Right forelimb (tissue), 1 donor: ENCODE data around the gene ASF1B.
"Not testable (repeated sequence)": the region's sequence is repeated elsewhere in the genome, so short reads cannot be mapped to it uniquely, and the experiment has no call there.

ENCODE experiments used
- DNase-seq: peaks from one replicate; pipeline ENCODE4 v3.0.0-alpha.2; 2018

Gene ASF1B

DNA sequence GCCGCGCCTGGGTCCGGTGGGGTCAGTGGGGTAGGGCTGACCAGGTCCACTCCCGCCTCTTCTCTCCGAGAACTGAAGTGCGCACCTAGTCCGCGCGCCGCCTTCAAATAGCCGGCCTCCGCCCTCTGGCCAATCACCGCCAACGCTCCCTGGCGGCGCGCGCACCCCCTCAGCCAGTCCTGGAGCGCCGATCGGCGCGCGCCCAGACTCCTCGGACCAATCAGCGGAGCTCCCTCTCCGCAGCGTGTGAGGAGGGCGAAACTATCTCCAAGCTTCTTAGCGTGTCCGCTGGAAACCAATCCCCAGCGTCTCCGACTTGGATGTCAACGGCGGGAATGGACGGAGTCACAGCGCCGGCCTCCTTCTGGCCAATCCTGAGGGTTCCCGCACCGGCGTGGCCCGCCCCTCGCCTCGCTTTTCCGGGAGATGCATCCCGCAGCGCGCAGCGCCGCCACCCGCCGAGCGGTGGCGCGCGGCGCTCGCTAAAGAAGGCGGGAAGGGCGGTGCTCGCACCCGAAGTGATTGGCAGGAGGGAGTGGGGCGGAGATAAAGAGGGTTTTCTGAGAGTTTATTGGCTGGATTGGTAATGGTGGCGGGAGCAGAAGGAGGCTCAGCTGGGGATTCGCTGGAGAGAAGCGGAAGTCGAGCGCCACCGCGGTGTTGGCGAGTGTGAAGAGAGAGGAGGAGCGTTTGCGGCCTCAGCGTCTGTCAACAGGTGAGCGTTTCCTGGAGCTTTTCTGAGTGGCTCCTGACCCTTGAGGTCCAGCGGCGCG lies at the start of gene ASF1B:
Gene ASF1B, minus strand, starts transcription at position 81 of the 773 bp plus-strand sequence. CDS start 133 bp downstream, outside the sequence.
- peak; percentile 99 for DNase-seq

DNA sequence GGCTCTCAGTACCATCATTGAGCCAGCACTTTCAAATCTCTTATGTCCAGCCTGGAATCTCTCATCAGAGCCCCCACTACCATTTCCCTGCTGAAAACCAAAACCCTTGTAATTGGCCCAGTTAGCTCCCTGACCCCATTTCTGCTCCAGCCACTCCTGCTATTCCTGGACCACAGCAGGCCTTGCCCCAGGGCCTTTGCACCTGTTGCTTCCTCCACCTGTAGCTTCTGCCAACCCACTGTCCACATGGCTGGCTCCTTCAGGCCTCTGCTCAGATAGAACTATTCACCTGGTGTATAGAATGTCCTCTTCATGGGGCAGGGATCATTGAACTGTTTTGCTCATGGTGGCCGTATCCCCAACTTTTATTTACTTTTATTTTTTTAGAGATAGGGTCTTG lies 49.3 kb upstream of the ASF1B start:
- DNase-seq: not testable (repeated sequence)

DNA sequence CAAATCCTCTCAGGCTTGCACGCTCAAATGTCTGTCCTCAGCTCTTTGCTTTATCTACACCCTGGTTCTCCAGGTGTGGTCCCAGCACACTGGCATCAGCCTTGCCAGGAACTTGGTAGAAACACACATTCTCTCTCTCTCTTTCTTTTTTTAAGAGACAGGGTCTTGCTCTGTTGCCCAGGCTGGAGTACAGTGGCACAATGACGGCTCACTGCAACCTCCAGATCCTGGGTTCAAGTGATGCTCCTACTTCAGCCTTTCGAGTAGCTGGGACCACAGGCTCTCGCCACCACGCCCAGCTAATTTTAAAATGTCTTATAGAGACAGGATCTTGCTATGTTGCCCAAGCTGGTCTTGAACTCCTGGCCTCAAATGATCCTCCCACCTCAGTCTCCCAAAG lies 48.8 kb upstream of the ASF1B start:
- DNase-seq: no peak

DNA sequence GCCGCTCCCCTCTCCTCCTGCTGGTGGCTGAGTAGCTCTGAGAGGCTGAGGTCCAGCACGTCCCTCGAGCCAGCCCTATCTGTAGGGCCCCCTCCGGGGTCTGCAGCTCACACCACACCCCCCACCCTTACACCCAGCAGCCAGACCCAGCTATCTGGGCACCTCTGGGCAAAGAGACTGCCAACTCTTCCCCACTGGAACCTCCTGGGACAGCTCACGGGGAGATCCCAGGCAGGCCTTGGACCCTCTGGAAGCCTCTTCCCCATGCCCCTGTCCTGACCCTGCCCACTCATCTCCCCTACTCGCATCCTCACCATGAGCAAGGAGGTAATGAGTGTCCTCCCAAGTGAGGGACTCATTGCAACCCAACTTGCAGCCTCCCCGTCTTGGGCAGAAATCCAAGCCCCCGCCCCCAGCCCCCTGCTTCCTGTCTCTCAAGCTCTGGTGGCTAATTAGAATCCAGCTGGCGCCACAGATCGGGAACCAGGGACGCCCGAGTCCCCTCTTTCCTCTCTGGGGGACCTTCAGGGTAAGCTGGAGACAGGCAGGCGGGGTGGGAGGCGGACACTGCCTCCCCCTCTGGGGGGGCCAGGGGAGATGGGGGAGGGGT lies 47.5 kb upstream of the ASF1B start:
- DNase-seq: no peak

DNA sequence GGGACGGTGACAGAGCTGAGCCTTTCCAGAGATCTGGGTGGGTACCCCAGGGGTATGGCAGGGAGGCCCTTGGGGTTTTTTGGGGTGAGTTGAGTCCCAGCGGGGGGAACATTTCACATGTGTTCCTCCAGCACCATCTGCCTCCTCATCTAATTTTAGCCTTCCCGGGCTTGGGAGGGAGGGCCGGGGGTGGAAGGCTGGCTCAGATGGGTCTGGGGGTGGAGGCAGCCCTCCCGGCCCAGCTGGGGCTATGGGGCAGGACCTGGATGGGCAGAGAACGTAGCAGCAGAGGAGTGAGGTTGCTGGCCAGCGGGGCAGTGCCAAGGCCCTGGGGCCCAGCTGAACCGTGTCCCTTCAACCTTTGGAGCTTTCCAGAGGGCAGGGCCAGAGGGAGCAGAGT lies 46.1 kb upstream of the ASF1B start:
- no peak for DNase-seq

DNA sequence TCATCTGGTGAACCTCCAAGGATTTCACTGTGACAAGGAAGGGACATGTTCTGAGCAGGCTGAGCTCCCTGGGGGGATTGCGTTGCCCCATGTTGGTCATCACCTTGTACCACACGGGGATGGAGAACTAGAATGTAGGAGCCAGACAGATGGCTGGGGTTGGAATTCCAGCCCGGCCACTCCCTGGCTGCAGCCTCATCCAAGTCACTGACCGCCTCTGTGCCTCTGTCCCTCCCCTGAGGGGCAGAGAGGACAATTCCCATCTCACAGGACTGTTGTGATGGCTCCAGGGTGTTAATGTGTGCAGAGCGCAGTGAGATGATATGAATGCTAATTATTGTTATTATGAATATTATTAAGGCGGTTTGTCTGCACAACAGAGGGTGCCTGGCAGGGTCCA lies 45.5 kb upstream of the ASF1B start:
- DNase-seq: no peak

DNA sequence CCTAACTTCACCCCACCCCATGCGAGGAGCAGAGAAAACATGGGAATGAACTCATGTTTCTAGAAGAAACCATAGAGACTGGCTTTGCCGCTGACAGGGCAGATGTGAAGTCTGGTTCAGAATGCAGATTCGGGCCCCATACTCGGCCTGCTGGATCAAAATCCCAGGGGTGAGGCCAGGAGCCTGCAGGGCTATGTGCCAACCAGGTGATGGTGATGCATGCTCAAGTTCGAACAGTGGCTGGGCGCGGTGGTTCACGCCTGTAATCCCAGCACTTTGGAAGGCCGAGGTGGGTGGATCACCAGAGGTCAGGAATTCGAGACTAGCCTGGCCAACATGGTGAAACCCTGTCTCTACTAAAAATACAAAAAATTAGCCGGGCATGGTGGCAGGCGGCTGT lies 44.8 kb upstream of the ASF1B start:
- not testable (repeated sequence) for DNase-seq

DNA sequence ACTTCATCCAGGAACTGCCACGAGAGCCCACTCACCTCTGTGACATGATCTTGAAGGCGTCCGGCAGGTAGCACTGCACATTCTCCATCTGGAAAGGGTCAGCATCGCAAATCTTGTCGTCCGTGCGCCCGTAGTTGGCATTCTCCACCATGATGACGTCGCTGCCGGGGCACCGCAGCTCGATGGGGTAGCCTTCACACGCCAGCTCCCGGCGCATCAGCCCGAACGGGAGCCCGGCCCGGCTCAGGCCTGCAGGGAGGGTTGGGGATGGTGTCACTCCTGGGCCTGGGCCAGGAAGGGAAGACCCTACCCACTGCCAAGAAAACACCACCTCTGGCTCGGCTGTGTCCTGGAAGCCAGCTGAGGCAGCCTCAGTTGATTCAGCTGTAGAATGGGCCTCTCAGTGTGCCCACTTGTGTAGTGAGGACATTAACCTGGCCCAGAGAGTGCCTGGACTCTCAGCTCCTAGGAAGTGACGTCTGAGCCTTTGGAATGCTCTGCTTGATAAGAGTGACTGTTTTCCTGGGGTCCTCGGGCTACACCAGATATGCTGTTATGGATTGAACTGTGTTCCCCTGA lies 41.2 kb upstream of the ASF1B start:
- no peak for DNase-seq

DNA sequence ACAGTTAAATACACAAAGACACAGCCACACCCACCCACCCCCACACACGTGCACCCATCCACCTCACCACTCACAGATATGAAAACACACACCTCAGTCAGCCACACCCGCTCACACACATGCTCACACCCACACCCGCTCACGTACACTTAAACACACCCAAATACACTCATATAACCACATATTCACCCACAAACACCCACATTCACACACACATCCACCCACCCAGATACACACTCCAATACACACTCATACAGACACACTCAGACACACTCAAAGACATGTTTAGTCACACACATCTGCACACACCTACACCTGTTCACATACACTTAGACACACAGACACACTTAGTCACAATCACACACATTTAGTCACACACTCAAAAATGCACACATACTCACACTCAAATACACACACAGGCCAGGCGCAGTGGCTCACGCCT lies 39.0 kb upstream of the ASF1B start:
- DNase-seq: no peak

DNA sequence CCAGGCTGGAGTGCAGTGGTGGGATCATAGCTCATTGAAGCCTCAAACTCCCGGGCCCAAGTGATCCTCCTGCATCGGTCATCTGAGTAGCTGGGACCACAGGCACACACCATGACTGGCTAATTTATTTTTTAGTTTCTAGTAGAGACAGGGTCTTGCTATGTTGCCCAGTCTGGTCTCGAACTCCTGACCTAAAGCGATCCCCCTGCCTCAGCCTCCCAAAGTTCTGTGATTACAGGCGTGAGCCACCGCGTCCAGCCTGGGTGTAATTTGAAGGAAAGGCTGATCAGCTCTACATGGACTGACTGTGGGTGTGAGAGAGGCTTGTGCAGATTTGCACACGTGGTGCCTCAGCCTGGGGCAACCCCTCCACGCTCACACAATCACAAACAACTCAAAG lies 38.5 kb upstream of the ASF1B start:
- DNase-seq: no peak

DNA sequence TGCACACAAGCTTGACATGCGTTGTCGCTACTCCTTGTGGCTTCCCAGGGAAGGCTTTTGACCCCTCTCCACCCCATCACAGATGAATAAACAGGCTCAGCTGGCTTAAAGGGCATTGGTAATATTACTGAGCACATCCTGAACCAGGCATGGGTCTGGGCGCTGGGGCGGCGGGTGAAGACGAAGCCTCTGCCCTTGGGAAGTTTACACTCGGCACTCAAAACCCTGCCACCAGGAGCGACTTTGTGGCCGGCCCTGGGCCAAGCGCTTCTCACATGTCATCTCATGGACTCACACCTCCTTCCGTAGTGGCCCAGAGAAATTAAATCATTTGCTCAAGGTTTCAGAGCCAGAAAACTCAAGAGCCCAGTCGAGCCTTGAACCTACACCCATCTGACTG lies 32.6 kb upstream of the ASF1B start:
- DNase-seq: no peak

DNA sequence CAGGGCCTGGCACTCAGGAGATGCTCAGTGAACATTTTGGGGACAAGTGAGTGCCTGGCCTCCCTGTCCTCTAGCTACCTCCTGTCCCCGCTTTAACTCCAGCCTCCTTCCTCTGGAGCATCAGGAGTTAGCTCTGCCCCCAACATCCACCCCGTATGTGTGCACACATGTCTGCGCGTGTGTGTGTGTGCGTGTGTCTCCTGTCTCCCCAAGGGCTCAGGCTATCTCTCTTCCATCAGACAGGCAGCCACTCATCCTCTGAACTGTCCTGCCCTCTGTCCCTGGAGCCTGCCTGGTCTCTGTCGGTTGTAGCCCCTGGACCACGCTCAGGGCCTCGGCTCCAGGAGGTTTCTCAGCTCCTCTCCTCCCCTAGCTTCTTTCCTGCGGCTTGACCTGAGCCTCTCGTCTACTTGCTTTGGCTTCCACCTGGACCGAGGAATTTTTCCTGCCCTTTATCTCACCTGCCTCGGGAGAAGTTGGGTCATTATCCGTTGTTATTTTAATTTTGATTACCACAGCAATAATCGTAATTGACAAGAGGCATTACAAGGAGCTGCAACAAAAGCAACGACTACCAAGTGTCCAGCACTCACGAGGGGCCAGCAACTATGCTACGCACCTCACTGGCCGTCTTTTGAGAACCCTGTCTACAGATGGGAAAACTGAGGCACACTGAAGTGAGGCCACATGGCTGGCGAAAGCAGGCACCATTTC lies 32.0 kb upstream of the ASF1B start:
- no peak for DNase-seq

DNA sequence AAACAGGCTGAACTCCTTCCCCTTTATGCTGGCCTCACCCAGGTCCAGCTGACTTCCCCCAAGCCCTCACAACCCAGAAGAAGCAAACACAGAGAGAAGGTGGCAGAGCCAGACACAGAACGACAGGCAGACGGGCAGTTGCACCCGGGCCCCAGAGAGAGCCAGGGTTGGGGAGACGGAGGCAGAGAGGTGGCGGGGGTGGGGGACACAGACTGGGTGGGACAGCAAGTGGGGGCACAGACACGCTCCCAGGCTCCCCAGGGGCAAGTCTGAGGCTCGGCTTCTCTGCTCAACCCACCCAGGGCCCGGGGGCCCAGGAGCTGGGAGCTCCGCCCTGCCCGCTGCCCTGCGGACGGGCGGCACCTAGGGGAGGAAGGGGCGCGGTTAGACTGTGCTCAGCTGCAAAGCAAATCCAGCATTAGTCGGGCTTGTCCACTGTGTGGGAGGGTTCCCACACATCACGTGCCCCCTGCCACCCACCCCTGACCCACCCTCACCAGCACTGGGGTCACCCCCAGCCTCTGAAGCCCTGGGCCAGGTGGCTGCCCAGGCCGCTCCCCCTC lies 31.3 kb upstream of the ASF1B start:
- no peak for DNase-seq

DNA sequence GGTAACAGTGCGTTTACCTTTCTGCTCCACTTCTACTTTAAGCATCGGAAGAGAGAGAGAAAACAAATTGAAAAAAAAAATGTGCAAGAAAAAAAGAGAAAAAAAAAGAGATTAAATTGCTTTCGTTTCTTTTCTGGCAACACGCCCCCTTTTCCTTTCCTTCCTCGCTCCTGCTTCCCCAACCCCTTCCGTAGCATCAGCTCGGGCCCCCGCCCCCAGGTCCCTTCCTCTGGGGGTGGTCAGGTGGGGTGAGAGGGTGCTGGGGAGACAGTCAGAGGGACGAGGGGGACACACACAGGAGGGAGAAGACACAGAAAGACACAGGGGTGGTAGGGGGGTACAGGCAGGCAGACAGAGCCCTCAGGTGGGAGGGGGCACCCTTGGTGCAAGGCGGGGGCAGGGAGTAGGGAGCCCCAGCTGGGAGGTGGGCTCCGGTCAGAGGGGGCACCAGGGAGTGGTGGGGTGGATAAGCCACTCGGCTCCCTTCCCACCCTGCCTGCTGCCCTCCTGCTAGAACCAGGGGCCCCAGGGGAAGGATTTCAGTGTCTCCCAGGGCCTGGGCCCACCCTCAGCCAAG lies 30.7 kb upstream of the ASF1B start:
- DNase-seq: no peak

DNA sequence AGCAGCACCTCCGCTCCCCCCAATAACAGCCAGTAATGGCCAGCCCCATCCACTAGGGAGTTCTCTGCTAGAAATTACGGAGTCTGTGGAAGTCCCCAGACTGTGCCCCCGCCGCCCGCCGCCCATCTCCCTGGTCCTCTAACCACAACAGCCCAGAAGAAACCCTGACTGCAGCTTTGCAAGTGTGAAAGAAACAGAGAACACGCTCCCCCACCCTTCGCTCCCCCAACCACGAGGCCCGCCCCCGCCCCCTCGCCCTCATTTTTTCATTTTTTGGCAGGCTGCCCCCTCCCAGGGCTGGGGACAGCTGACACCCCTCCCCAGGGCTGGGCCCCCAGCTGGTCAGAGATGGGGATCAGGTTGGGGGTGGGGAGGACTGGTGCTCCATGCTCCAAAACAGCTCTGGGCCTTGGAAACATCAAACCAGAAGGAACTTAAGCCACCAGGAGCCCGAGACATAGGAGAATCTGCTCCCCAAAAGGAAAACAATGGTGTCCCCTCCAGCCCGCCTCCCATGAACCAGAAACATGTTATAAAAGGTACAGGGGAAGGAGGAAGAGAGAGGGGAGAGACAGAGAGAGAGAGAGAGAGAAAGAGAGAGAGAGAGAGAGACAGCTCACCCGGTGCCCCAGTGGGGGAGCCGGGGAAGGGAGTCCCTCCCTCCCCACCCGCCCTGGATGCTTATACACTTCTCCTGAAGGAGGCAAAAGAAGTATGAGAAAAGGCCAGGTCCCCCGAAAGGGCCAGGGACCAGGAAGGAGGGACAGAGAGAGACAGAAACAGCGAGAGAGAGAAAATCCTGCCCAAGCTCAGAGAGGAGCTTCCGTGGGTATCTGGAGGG lies 29.8 kb upstream of the ASF1B start:
- DNase-seq: no peak

DNA sequence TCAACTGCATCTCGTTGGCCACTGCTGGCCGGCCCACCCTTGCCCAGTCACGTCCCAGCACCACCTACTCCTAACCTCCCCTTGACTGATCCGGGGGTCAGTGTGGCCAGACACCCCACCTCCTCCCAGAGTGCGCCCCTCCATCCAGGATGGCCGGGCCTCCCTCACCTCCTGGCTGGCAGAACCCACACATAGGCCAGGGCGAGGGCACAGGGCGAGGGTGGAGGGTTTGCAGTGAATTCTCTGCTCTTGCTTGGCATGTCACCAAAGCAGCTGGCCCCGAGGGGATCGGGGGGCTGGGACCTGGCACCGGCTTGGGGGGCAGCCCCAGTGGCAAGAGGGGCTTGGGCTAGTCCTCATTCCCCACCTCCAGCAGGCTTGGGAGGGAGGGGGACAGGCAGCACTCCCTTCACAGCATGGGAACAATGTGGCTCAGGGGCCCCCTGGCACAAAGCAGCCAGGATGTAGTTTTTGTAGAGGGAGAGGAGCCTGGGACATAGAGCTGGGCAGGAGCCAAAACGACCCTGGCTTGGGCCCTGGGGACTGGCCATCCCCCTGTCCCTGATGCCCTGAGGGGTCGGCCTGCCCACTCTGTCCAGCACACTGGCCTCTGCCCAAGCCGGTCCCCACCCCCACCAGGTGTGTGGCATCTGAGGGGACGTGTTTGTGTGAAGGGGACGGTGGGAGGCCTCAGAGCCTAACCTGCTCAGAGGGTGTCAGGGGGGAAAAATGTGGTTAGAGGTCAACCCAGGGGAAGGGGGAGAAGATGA lies 28.5 kb upstream of the ASF1B start:
- DNase-seq: no peak

DNA sequence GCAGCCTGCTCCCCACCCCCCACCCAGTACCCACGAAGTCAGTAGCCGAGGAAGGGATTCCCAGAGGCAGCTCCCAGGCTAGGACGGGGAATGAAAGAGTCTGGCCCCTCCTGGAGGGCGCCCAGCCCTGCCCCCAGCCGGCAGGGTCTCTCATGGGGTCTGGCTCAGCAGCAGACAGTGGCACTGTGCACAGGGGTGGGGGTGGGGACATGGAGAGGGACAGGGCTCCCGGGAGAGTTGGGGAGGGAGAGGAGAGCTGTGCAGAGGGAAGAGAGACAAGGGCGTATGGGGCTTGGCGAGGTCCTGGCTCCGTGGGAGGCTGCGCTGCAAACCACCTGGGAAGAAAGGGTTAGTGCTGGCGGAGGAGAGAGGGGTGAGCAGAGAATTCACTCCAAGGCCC lies 27.7 kb upstream of the ASF1B start:
- no peak for DNase-seq

DNA sequence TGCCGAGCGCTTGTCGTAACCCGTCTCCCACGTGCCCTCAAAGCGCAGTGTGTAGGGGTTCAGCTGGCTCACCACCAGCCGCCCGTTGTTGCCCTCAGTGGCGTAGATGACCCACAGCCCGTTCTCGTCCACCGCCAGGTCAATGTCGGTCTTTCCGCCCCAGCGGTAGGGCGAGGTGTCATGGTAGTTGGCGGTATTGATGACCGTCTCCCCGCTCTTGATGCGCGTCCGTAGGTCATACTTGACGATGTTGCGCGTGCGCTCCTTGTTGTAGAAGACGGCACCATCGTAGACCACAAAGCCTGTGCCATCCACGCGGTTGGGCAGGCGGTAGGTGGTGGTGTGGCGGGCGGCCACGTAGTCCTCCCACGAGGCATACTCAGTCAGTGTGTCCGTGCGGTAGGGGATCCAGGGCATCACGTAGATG lies 26.5 kb upstream of the ASF1B start:
- no peak for DNase-seq

DNA sequence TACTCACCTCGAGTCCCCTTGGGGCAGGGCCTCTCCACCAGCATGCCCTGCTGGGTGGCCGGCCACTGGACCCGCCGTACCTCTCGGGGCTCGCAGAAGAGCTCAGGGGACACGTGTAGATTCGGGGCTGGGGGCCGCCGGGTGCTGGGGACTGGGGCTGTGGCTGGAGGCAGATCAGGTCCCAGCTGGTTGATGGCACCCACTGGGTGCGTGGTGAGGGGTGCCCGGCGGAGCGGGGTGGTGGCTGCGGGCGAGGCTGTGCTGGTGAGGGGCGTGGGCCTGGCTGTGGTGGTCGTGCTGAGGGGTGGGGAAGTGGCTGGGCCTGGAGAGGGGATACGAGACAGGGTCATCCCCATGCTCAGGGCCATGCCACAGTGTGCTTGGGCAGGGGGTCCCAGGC lies 24.9 kb upstream of the ASF1B start:
- DNase-seq: no peak

DNA sequence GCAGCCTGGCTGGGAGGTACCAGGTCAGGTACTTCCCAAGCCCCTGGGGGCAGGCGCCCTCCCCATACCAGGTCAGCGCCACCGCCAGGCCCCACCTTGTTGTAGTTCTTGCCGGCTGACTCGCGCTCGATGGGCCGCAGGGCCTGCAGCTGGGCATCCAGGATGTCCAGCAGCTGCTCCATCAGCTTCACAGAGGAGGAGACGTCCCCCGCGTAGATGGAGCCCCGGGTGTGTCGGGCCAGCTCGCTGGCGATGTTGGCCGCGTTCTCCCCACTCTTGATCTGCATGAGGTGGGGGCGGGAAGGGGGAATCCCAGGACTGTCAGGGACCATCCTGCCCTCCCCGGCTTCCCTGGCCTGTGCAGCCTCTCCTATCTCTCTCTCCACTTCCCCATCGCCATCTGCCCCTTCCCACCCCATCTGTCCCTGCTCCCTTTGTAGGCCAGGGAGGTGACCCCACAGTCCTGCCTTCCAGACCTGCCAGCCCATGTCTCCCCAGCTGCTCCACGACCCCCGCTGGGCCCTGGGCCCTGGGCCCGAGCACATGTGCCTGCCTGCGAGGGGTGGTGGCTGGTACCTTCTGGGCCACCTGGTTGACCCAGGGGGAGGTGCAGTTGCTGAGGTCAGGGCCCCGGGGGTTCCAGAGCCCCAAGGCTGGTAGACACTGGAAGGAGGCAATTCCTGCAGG lies 23.8 kb upstream of the ASF1B start:
- no peak for DNase-seq

DNA sequence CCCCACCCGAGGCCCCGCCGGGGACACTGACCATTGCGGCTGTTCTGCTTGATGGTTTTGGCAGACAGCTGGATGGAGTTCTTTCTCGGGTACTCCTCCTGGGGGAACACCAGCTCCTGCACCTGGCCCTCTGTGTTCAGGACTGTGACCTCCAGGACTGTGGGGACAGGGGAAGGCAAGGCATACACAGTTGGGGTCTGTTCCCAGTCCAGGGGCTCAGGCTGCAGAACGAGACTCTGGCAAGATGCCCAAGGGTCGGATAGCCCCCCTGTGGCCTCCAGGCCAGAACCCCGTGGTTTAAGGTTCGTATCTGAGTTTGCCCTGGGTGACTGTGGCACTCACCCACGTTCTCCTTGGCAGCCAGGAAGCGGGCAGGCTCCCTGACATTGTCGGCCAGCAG lies 22.7 kb upstream of the ASF1B start:
- DNase-seq: no peak
